Heart right ventricle (tissue), 16 donors: ENCODE measurements around the gene MVB12B. TPM values are rescaled to one million over a fixed set of nuclear protein-coding genes. Genes with fewer than 3 reads are reported as not detected.
A peak's percentile ranks its signal among the peaks of the same experiment; 100 is the strongest.

ENCODE experiments used
- ATAC-seq, 8 donors: fragments of 200-7000 bp; cut with Tn5 transposase; one replicate each; pipeline ENCODE4 v1.9.1; 2020; ENCODE audit warnings: mild to moderate bottlenecking in 8 of 8, moderate library complexity in 8 of 8, moderate number of reproducible peaks in 1 of 8
- DNase-seq, 2 donors: peaks; one replicate each; pipeline ENCODE4 v3.0.0-alpha.2; 2020
- H3K27ac ChIP-seq, 10 donors: fragments of 200-600 bp; sonication (generic) in 2 of 10; one replicate each; pipeline versions ENCODE4 v1.5.0 to v1.8.0; 2020 to 2022; ENCODE audit warnings: mild to moderate bottlenecking in 3 of 10
- H3K27me3 ChIP-seq, 7 donors: fragments of 200-600 bp; one replicate each; pipeline ENCODE4 v1.8.0; 2021 to 2022; ENCODE audit warnings: mild to moderate bottlenecking in 2 of 7
- H3K36me3 ChIP-seq, 9 donors: fragments of 200-600 bp; sonication (generic) in 1 of 9; one replicate each; pipeline versions ENCODE4 v1.5.0 to v1.8.0; 2020 to 2022; ENCODE audit warnings: mild to moderate bottlenecking in 2 of 9
- H3K4me1 ChIP-seq, 9 donors: fragments of 200-600 bp; sonication (generic) in 1 of 9; one replicate each; pipeline versions ENCODE4 v1.5.0 to v1.8.0; 2020 to 2022; ENCODE audit warnings: mild to moderate bottlenecking in 4 of 9
- H3K4me3 ChIP-seq, 10 donors: fragments of 200-600 bp; sonication (generic) in 2 of 10; one replicate each; pipeline versions ENCODE4 v1.5.0 to v1.8.0; 2020 to 2022; ENCODE audit warnings: mild to moderate bottlenecking in 7 of 10, moderate library complexity in 2 of 10
- H3K9me3 ChIP-seq, 11 donors: fragments of 200-600 bp in 10 of 11; sonication (generic) in 2 of 11; one replicate each; pipeline versions ENCODE4 v1.5.0 to v1.8.0; 2013 to 2022; ENCODE audit warnings: mild to moderate bottlenecking in 2 of 11, control low read depth in 1 of 11, moderate library complexity in 1 of 11
- CTCF ChIP-seq, 9 donors: fragments of 200-600 bp; sonication (generic) in 2 of 9; IDR thresholded peaks; one replicate each; pipeline versions ENCODE4 v1.5.0 to v1.8.0; 2021 to 2022; ENCODE audit warnings: antibody characterized with exemption in 9 of 9, mild to moderate bottlenecking in 5 of 9, moderate library complexity in 1 of 9
- WGBS, 2 donors: extraction: QIAGEN DNeasy Blood & Tissue Kit; methylation state at CpG; one replicate each; pipeline ENCODE4 v1.1.7; 2013; ENCODE audit warnings: inconsistent platforms in 1 of 2; 5-methylcytosine and 5-hydroxymethylcytosine counted together
- intact Hi-C, 10 donors: fragments of 100-400 bp; cut with DNase I; formaldehyde crosslinking; loops; one replicate each; pipeline versions ENCODE4 v1.11.1 to v1.14.2; 2022
- polyA plus RNA-seq, 2 donors: library from polyadenylated mRNA; stranded (reverse); fragments of 200-250 nt; gene quantifications; one replicate each; pipeline ENCODE4 v1.2.3, GENCODE V29; 2013
- total RNA-seq, 10 donors: library from RNA; stranded (reverse); fragmentation: NEBNext Ultra II Directional in 3 of 10; extraction: Animal tissue kit (Norgen Biotek cat#: 25700) in 3 of 10; gene quantifications; one replicate each; pipeline versions ENCODE4 v1.2.1 to v1.2.4, GENCODE V29; 2021 to 2023
- donor health status: Arrhythmogenic right ventricular cardiomyopathy.
- donor health status: ischemic (EF 13 %, LVEDD 7.1; RV severe dilation, severe dysfunction).
- donor health status: healthy with polysubstance abuse.
- donor health status: DM: no; HTN: yes; CAD: no.
- donor health status: DM: no; HTN: no; CAD: no.
- donor health status: ischemic (EF 25% LVEDD 6.9; RV normal size, moderate dysfunction).
- donor health status: ischemic (EF 25% LVEDD 5.7; RV mildly dilated, moderate dysfunction).
- donor health status: healthy.
- donor health status: DM: yes; HTN: yes; CAD: no.
- donor health status: Ischemic cardiomyopathy.
- donor health status: ischemic (EF 35%, LVEDD 5.7; RV mildly dilated, moderate dysfunction).
- donor health status: nonischemic (EF 11% LVEDD 7.7; RV severe dilation, severe dysfunction).
- donor health status: DM: yes; HTN: yes; CAD: no.
- donor health status: PGD.
- donor health status: ischemic (EF 29% LVEDD 5.4; RV normal size, mild dysfunction).
- donor health status: nonischemic (EF 23%, LVEDD 6.1; RV moderate dilation, normal function).

The MVB12B gene
- total and polyA plus RNA-seq, 12 donors = 2.8 to 16.5 (median 10.6) TPM

- peaks cover 0 to 56% (median 0%) of the 10 kb centered on the region in 9 donors for H3K4me1 ChIP-seq
- WGBS, 2 donors = 89 to 96% methylated on average over 14 of the region's 14 CpGs
- H3K9me3 ChIP-seq = no peaks in the 10 kb centered on the region
- no peak for ATAC-seq
- TF ChIP-seq CTCF (IDR thresholded peaks at IDR 0.05) = no peak
- intact Hi-C loops = no loop called here
- H3K27ac ChIP-seq = no peak overlapping the region
- peaks cover 0 to 20% (median 0%) of the 10 kb centered on the region in 9 donors for H3K36me3 ChIP-seq
- no peaks in the 10 kb centered on the region for H3K27me3 ChIP-seq
- DNase-seq = no peak
- no peak overlapping the region for H3K4me3 ChIP-seq
These were observed 141.7 kb downstream of the MVB12B start for GRCh38 chr9:126468141-126468825.

- Histone ChIP-seq H3K27me3 (no peaks in the 10 kb centered on the region), H3K27ac (peak overlapping the region in 2 of 10 donors; percentile 35 to 81), H3K4me1 (peaks cover 0 to 71% (median 0%) of the 10 kb centered on the region in 9 donors), H3K36me3 (peaks cover 0 to 20% (median 0%) of the 10 kb centered on the region in 9 donors), H3K4me3 (no peak overlapping the region), H3K9me3 (no peaks in the 10 kb centered on the region)
- 82 to 83% methylated on average over 12 of the region's 12 CpGs for WGBS, 2 donors
- ATAC-seq = peak in 1 of 8 donors; percentile 17
- DNase-seq = no peak
- no peak for TF ChIP-seq CTCF (IDR thresholded peaks at IDR 0.05)
- intact Hi-C loops = no loop called here
These were observed 143.8 kb downstream of the MVB12B start for GRCh38 chr9:126470241-126470993.

GRCh38 chr9:126471084-126471624 is 144.5 kb downstream of the MVB12B start:
- peak; percentile 61 to 85 (median 73) for ATAC-seq
- intact Hi-C loops = no loop called here
- H3K4me1 ChIP-seq = peaks cover 0 to 71% (median 0%) of the 10 kb centered on the region in 9 donors
- peak overlapping the region in 3 of 10 donors; percentile 5 to 81 (median 35) for H3K27ac ChIP-seq
- peaks cover 0 to 20% (median 0%) of the 10 kb centered on the region in 9 donors for H3K36me3 ChIP-seq
- peak; percentile 50 to 55 for DNase-seq
- H3K4me3 ChIP-seq = peak overlapping the region in 1 of 10 donors; percentile 29
- H3K9me3 ChIP-seq = no peaks in the 10 kb centered on the region
- TF ChIP-seq CTCF (IDR thresholded peaks at IDR 0.05) = no peak
- H3K27me3 ChIP-seq = no peaks in the 10 kb centered on the region
- WGBS, 2 donors = 64 to 73% methylated on average over 17 of the region's 17 CpGs

- ATAC-seq (no peak), DNase-seq (no peak)
- intact Hi-C loops = no loop called here
- 86 to 87% methylated on average over 7 of the region's 7 CpGs for WGBS, 2 donors
- Histone ChIP-seq H3K27me3 (no peaks in the 10 kb centered on the region), H3K4me1 (peaks cover 0 to 71% (median 0%) of the 10 kb centered on the region in 9 donors), H3K36me3 (peaks cover 0 to 16% (median 0%) of the 10 kb centered on the region in 9 donors), H3K27ac (peak overlapping the region in 1 of 10 donors; percentile 81), H3K9me3 (no peaks in the 10 kb centered on the region), H3K4me3 (no peak overlapping the region)
- TF ChIP-seq CTCF (IDR thresholded peaks at IDR 0.05) = no peak
These were observed 145.7 kb downstream of the MVB12B start for GRCh38 chr9:126472198-126472947.
